GM23248 (cell line): ENCODE measurements around the gene IARS2. TPM values are rescaled to one million over a fixed set of nuclear protein-coding genes. Genes with fewer than 3 reads are reported as not detected.
"Not testable (repeated sequence)": the region's sequence is repeated elsewhere in the genome, so short reads cannot be mapped to it uniquely, and the experiment has no call there.

Experiments used
- DNase-seq: peaks from one replicate; pipeline ENCODE4 v3.0.0-alpha.2; 2015
- H2AFZ ChIP-seq: fragments of 200-600 bp; sonication (generic); 2 replicates; pipeline ENCODE4 v1.6.1; 2016; ENCODE audit warnings: antibody characterized with exemption
- H3F3A ChIP-seq: fragments of 200-600 bp; sonication (generic); 2 replicates; pipeline ENCODE4 v1.6.1; 2016; ENCODE audit warnings: mild to moderate bottlenecking, antibody characterized with exemption, mixed run types; ENCODE audit not compliant: insufficient read depth
- H3K27ac ChIP-seq: fragments of 200-600 bp; sonication (generic); 2 replicates; pipeline ENCODE4 v1.5.1; 2016; ENCODE audit warnings: mild to moderate bottlenecking
- H3K27me3 ChIP-seq: fragments of 200-600 bp; sonication (generic); replicated peaks from 2 replicates; pipeline ENCODE4 v1.6.1; 2016; ENCODE audit warnings: mild to moderate bottlenecking; ENCODE audit not compliant: insufficient read depth
- H3K36me3 ChIP-seq: fragments of 200-600 bp; sonication (generic); 2 replicates; pipeline ENCODE4 v1.6.1; 2016; ENCODE audit warnings: low read depth, mild to moderate bottlenecking
- H3K4me1 ChIP-seq: fragments of 200-600 bp; sonication (generic); 2 replicates; pipeline ENCODE4 v1.6.1; 2016; ENCODE audit warnings: mild to moderate bottlenecking; ENCODE audit not compliant: insufficient read depth
- H3K4me2 ChIP-seq: fragments of 200-600 bp; sonication (generic); one replicate; pipeline ENCODE4 v1.6.1; 2016; ENCODE audit warnings: mild to moderate bottlenecking; ENCODE audit not compliant: unreplicated experiment
- H3K4me3 ChIP-seq: fragments of 200-600 bp; sonication (generic); 2 replicates; pipeline ENCODE4 v1.5.1; 2016; ENCODE audit warnings: mild to moderate bottlenecking
- H3K79me2 ChIP-seq: fragments of 200-600 bp; sonication (generic); 2 replicates; pipeline ENCODE4 v1.6.1; 2016; ENCODE audit warnings: mild to moderate bottlenecking; ENCODE audit not compliant: insufficient read depth
- H3K9ac ChIP-seq: fragments of 200-600 bp; sonication (generic); 2 replicates; pipeline ENCODE4 v1.6.1; 2016; ENCODE audit warnings: mild to moderate bottlenecking
- H3K9me2 ChIP-seq: fragments of 200-600 bp; sonication (generic); 2 replicates; pipeline ENCODE4 v1.6.1; 2016; ENCODE audit warnings: mixed run types, mild to moderate bottlenecking, moderate library complexity; ENCODE audit not compliant: insufficient read depth
- H3K9me3 ChIP-seq: fragments of 200-600 bp; sonication (generic); one replicate; pipeline ENCODE4 v1.6.1; 2017; ENCODE audit warnings: low read depth
- H4K20me1 ChIP-seq: fragments of 200-600 bp; sonication (generic); 2 replicates; pipeline ENCODE4 v1.6.0; 2016; ENCODE audit not compliant: insufficient read depth
- EZH2 ChIP-seq: fragments of 200-600 bp; sonication (generic); IDR thresholded peaks from 2 replicates; pipeline ENCODE4 v1.6.1; 2018; ENCODE audit warnings: antibody characterized with exemption, mild to moderate bottlenecking; ENCODE audit not compliant: insufficient read depth, poor library complexity, severe bottlenecking
- EZH2phosphoT487 ChIP-seq: fragments of 200-600 bp; sonication (generic); IDR thresholded peaks from 2 replicates; pipeline ENCODE4 v1.6.1; 2018; ENCODE audit warnings: antibody characterized with exemption, moderate library complexity, mild to moderate bottlenecking, low read depth; ENCODE audit not compliant: insufficient read depth
- WGBS, 2 experiments: methylation state at CpG; one replicate each; pipeline ENCODE4 v1.1.6; 2015 to 2017; ENCODE audit warnings: low lambda C conversion rate in 2 of 2, low coverage in 1 of 2; ENCODE audit errors: missing lambda C conversion rate in 2 of 2; 5-methylcytosine and 5-hydroxymethylcytosine counted together
- in situ Hi-C: fragments of 300-500 bp; cut with MboI; formaldehyde crosslinking; loops from 2 replicates; pipeline ENCODE4 v1.15.0; 2020
- polyA plus RNA-seq: library from polyadenylated mRNA; unstranded; fragments of >200 nt; fragmentation: Nextera tagmentation; extraction: Ambion mirVana; gene quantifications from 2 replicates; pipeline ENCODE4 v1.2.1, GENCODE V29; 2016
- total RNA-seq: library from RNA; depleted of rRNA; stranded (reverse); fragments of >200 nt; shearing (Covaris generic); gene quantifications from 2 replicates; pipeline ENCODE4 v1.2.3, GENCODE V29; 2014

The IARS2 gene
- total and polyA plus RNA-seq, 2 experiments from 2014 or later = 67.0 to 93.3 TPM

DNA sequence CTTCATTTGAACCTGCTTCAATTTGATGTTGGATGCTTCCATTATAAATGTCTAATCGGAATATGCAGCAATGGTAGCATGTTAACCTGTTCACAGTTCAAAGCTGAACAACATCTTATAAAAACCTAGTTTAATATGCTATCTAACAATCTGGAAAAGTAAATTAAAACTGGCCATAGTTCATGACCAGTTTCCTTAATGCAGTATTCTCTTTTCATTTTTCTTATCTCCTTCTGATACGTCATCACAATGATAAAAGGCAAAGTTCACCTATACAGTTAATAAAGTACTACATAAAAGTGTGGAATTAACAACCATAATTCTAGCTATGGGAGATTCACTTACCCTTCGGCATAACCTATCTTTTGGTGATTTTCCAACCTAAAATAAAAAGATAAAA, 65.1 kb downstream of the IARS2 start:
- Histone ChIP-seq H3K9me3 (no peaks in the 10 kb centered on the region), H2AFZ (no peak overlapping the region), H3K79me2 (no peaks in the 10 kb centered on the region), H3F3A (no peaks in the 10 kb centered on the region), H4K20me1 (no peaks in the 10 kb centered on the region), H3K4me3 (no peak overlapping the region), H3K4me1 (no peaks in the 10 kb centered on the region), H3K4me2 (no peak overlapping the region), H3K27me3 (no peaks in the 10 kb centered on the region), H3K9me2 (no peaks in the 10 kb centered on the region), H3K9ac (no peak overlapping the region), H3K27ac (no peak overlapping the region), H3K36me3 (peaks cover 61% of the 10 kb centered on the region)
- in situ Hi-C loops = no loop called here
- DNase-seq = no peak
- WGBS, 2 experiments = 98 to 100% methylated on average over 3 of the region's 3 CpGs
- TF ChIP-seq EZH2 (no peak), EZH2phosphoT487 (no peak)

DNA sequence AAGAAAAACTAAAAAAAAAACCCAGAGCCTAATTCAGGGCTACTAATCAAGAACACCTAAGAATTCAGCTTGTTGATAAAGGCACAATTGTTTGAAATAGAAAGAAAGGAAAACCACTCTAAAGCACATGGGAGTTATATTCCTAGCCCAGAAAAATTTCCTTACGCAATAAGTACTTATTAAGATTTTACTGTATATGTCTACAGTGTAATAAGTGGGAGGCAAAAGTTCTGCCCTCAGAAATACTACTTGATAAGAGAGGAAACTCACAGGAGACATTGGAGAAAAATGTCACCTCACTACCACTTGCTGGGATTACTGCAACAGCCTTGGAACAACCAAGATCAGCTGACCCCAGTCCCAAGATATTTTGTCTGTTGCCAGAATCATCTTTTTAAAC, 66.1 kb downstream of the IARS2 start:
- H3K27ac ChIP-seq = no peak overlapping the region
- no peak overlapping the region for H3K4me2 ChIP-seq
- peaks cover 65% of the 10 kb centered on the region for H3K36me3 ChIP-seq
- WGBS, 2 experiments = 96 to 100% methylated on average over 1 of the region's 1 CpG
- DNase-seq = no peak
- H3K9me2 ChIP-seq = no peaks in the 10 kb centered on the region
- H3K4me1 ChIP-seq = no peaks in the 10 kb centered on the region
- TF ChIP-seq EZH2phosphoT487 (no peak), EZH2 (no peak)
- no peaks in the 10 kb centered on the region for H4K20me1 ChIP-seq
- no peaks in the 10 kb centered on the region for H3K79me2 ChIP-seq
- no peak overlapping the region for H3K4me3 ChIP-seq
- in situ Hi-C loops = no loop called here
- H3K9me3 ChIP-seq = no peaks in the 10 kb centered on the region
- no peak overlapping the region for H2AFZ ChIP-seq
- no peaks in the 10 kb centered on the region for H3F3A ChIP-seq
- H3K9ac ChIP-seq = no peak overlapping the region
- H3K27me3 ChIP-seq = no peaks in the 10 kb centered on the region

DNA sequence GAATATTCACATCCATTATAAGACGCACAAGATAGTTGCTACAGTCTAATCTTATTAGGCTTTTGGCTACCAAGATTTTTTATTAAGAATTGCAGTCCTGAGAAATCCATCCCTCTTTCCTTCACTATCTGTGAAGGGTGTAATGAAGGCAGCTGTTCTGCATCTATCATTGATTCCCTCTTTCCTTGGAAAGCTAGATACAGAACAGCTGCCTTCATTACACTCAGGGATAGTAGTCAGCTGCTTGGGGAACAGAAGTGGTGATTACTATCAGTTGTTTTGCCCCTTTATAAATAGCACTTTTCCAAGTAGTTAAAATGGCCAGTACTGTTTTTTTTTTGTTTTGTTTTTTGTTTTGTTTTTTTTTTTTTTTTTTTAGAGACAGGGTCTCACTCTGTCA, 70.2 kb downstream of the IARS2 start:
- no peaks in the 10 kb centered on the region for H3K27me3 ChIP-seq
- no peaks in the 10 kb centered on the region for H3K4me1 ChIP-seq
- TF ChIP-seq EZH2 = no peak
- no peak for TF ChIP-seq EZH2phosphoT487
- no peak overlapping the region for H2AFZ ChIP-seq
- no peaks in the 10 kb centered on the region for H3F3A ChIP-seq
- H3K4me2 ChIP-seq = no peak overlapping the region
- H3K36me3 ChIP-seq = peaks cover 62% of the 10 kb centered on the region
- no peak overlapping the region for H3K4me3 ChIP-seq
- in situ Hi-C loops = no loop called here
- 0 out of 2 replicates have a peak, but pooled peaks cover 6% of the 10 kb centered on the region for H3K79me2 ChIP-seq
- H3K9me2 ChIP-seq = no peaks in the 10 kb centered on the region
- DNase-seq = no peak
- no peak overlapping the region for H3K27ac ChIP-seq
- no peak overlapping the region for H3K9ac ChIP-seq
- H3K9me3 ChIP-seq = no peaks in the 10 kb centered on the region
- no peaks in the 10 kb centered on the region for H4K20me1 ChIP-seq
- 100% methylated on average over 1 of the region's 1 CpG for WGBS, 2 experiments

DNA sequence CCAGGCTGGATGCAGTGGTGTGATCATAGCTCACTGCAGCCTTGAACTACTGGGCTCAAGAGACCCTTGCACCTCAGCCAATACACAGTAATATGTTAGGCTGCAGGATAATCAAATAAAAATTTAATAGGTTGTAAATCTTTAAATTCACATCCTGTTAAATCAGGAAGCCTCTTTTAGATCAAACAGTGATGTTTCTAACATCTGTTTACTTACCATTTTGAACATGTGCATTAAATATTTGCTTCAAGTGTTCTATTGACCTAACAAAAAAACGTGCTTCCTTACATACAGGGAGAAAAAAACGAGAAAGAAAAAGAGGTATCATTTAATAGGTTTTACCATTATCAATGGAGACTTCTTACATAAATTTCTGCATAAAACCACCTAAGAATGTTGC, 70.6 kb downstream of the IARS2 start:
- H3K9me3 ChIP-seq = no peaks in the 10 kb centered on the region
- H4K20me1 ChIP-seq = no peaks in the 10 kb centered on the region
- H3F3A ChIP-seq = no peaks in the 10 kb centered on the region
- no peak overlapping the region for H2AFZ ChIP-seq
- no peak overlapping the region for H3K4me2 ChIP-seq
- TF ChIP-seq EZH2 (no peak), EZH2phosphoT487 (no peak)
- no peak overlapping the region for H3K27ac ChIP-seq
- H3K4me3 ChIP-seq = no peak overlapping the region
- in situ Hi-C loops = no loop called here
- no peak for DNase-seq
- no peaks in the 10 kb centered on the region for H3K27me3 ChIP-seq
- H3K36me3 ChIP-seq = peaks cover 62% of the 10 kb centered on the region
- no peaks in the 10 kb centered on the region for H3K9me2 ChIP-seq
- WGBS, 2 experiments = 2 to 8% methylated on average over 2 of the region's 2 CpGs
- H3K4me1 ChIP-seq = no peaks in the 10 kb centered on the region
- no peak overlapping the region for H3K9ac ChIP-seq
- H3K79me2 ChIP-seq = 0 out of 2 replicates have a peak, but pooled peaks cover 9% of the 10 kb centered on the region

DNA sequence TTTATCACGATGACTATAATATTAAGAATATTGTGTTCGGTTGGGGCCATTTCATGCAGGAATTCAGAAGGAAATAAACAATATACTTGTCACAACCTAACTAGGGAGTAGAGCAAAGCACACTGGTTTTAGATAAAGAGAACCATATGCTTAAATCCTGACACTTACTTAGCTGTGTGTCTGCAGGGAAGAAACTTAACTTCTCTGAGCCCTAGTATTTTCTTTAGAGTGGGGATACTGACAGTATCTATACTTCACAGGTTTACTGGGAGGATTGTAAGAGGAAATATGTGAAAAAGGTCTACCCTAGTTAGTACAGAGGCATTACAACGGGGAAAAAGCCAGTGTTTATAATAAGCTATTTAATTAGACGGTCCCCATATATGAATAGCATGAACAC, 72.9 kb downstream of the IARS2 start:
- Histone ChIP-seq H3K9ac (no peak overlapping the region), H3K4me2 (no peak overlapping the region), H3F3A (peaks cover 20% of the 10 kb centered on the region), H3K9me3 (no peaks in the 10 kb centered on the region), H3K27me3 (no peaks in the 10 kb centered on the region), H3K36me3 (peaks cover 54% of the 10 kb centered on the region), H2AFZ (no peak overlapping the region), H3K4me1 (no peaks in the 10 kb centered on the region), H3K4me3 (no peak overlapping the region), H3K9me2 (no peaks in the 10 kb centered on the region), H4K20me1 (no peaks in the 10 kb centered on the region), H3K27ac (no peak overlapping the region), H3K79me2 (0 out of 2 replicates have a peak, but pooled peaks cover 9% of the 10 kb centered on the region)
- in situ Hi-C loops = no loop called here
- DNase-seq = no peak
- no peak for TF ChIP-seq EZH2
- no peak for TF ChIP-seq EZH2phosphoT487
- 96 to 98% methylated on average over 4 of the region's 4 CpGs for WGBS, 2 experiments

DNA sequence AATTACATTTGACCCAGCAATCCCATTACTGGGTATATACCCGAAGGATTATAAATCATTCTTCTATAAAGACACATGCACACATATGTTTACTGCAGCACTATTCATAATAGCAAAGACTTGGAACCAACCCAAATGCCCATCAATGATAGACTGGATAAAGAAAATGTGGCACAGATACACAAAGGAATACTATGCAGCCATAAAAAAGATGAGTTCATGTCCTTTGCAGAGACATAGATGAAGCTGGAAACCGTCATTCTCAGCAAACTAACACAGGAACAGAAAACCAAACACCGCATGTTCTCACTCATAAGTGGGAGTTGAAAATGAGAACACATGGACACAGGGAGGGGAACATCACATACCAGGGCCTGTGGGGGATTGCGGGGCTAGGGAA, 76.0 kb downstream of the IARS2 start:
- H2AFZ ChIP-seq, H3K9me2 ChIP-seq, H3K27ac ChIP-seq, H3K9ac ChIP-seq, H3K4me1 ChIP-seq, H3K4me3 ChIP-seq, H3K4me2 ChIP-seq, H3K9me3 ChIP-seq, H3K27me3 ChIP-seq, in situ Hi-C loops, H4K20me1 ChIP-seq, DNase-seq: not testable (repeated sequence)
- Histone ChIP-seq H3F3A (peaks cover 29% of the 10 kb centered on the region), H3K36me3 (peaks cover 56% of the 10 kb centered on the region), H3K79me2 (peaks cover 17% of the 10 kb centered on the region; the same call in 1 of the 2 replicates)
- 96 to 100% methylated on average over 4 of the region's 4 CpGs for WGBS, 2 experiments
